Upper lobe of left lung (tissue), 6 donors: ENCODE results near the gene SPNS3. TPM values are rescaled to one million over a fixed set of nuclear protein-coding genes. Genes with fewer than 3 reads are reported as not detected.

Experiments used
- ATAC-seq, 2 donors: fragments of 200-7000 bp; cut with Tn5 transposase; one replicate each; pipeline ENCODE4 v1.9.1; 2022; ENCODE audit warnings: mild to moderate bottlenecking in 2 of 2, moderate library complexity in 2 of 2; ENCODE audit not compliant: low FRiP score in 2 of 2
- DNase-seq, 2 donors: peaks; one replicate each; pipeline ENCODE4 v3.0.0-alpha.2; 2019 to 2020
- H3K27ac ChIP-seq, 4 donors: fragments of 200-600 bp; sonication (generic); one replicate each; pipeline ENCODE4 v1.5.1; 2016 to 2019
- H3K27me3 ChIP-seq, 4 donors: fragments of 200-600 bp; sonication (generic); one replicate each; pipeline ENCODE4 v1.5.1; 2017 to 2019
- H3K36me3 ChIP-seq, 4 donors: fragments of 200-600 bp; sonication (generic); one replicate each; pipeline ENCODE4 v1.5.1; 2016 to 2019
- H3K4me1 ChIP-seq, 4 donors: fragments of 200-600 bp; sonication (generic); one replicate each; pipeline ENCODE4 v1.5.1; 2018 to 2019
- H3K4me3 ChIP-seq, 4 donors: fragments of 200-600 bp; sonication (generic); one replicate each; pipeline ENCODE4 v1.5.1; 2017 to 2019; ENCODE audit warnings: mild to moderate bottlenecking in 2 of 4, moderate library complexity in 1 of 4
- H3K9me3 ChIP-seq, 4 donors: fragments of 200-600 bp; sonication (generic); one replicate each; pipeline ENCODE4 v1.5.1; 2018 to 2019
- EP300 ChIP-seq, 4 donors: sonication (generic); formaldehyde crosslinking; IDR thresholded peaks; one replicate each; pipeline ENCODE4 v1.5.1; 2017; ENCODE audit warnings: antibody characterized with exemption in 4 of 4, control low read depth in 2 of 4
- POLR2A ChIP-seq, 4 donors: fragments of 450-650 bp; IDR thresholded peaks; one replicate each; pipeline ENCODE4 v1.5.1; 2016 to 2017; ENCODE audit warnings: antibody characterized with exemption in 4 of 4, mild to moderate bottlenecking in 2 of 4
- POLR2AphosphoS5 ChIP-seq, 2 donors: sonication (generic); formaldehyde crosslinking; IDR thresholded peaks; one replicate each; pipeline ENCODE4 v1.5.1; 2017; ENCODE audit warnings: antibody characterized with exemption in 2 of 2
- WGBS, 2 donors: methylation state at CpG; one replicate each; pipeline ENCODE4 v1.1.5; 2017 to 2018; 5-methylcytosine and 5-hydroxymethylcytosine counted together
- total RNA-seq, 6 donors: library from RNA; depleted of rRNA in 4 of 6; stranded (reverse); fragments of >200 nt in 4 of 6; gene quantifications; one replicate each; pipeline versions ENCODE4 v1.1.0 to v1.2.1, GENCODE V29; 2016 to 2021
- TF ChIP-seq, protein P1 (sequence below), 6 experiments: fragments of 450-650 bp in 4 of 6; fragments of 200-600 bp in 2 of 6; sonication (generic) in 2 of 6; IDR thresholded peaks; one replicate each; pipeline ENCODE4 v1.5.1; 2016 to 2019; ENCODE audit warnings: antibody characterized with exemption in 6 of 6
- donor health status: DM: no; HTN: no; CAD: no; lungs with moderate emphysema.
- donor health status: DM: no; HTN: yes; CAD: no; lungs with severe emphysema.

SPNS3 gene
- total RNA-seq, 6 donors from 2014 or later = 0.22 to 0.91 (median 0.52) TPM; not detected in 1

DNA sequence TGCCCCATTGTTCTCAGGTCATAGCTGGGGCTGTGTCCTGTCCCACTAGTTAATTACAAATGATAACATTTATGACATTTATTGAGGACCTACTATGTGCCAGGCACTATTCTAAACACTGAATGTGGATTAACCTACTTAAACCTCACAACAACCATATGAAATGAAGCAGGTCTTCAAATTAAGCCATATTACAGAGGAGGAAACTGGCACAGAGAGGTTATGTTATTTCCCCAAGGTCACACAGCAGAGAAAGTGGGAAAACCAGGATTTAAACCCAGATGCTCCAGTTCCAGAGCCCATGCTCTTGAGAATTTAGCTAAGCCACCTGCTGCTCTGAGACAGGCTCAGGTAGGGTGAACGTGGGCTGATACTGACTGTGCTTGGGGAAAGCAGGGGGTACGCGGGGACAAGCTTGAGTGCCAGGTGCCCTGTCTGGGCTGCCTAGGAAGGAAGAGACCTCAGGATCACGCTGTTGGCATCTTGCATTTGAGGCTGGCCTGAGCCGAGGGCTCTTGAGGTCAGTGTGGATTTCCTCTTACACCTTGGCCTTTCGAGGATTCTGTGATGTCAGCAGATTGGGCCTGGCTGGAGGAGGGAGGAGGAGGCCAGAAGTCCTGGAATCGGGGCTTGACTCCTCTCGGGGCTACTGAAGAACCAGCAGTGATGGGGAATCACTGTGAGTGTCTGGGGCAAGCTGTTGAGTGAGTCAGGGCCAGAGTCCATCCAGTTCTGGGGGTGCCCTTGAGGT, 73.8 kb downstream of the SPNS3 start:
- peaks cover 92 to 98% (median 94%) of the 10 kb centered on the region in 4 donors for H3K4me1 ChIP-seq
- no peaks in the 10 kb centered on the region for H3K9me3 ChIP-seq
- 36 to 61% methylated on average over 7 to 8 of the region's 8 CpGs for WGBS, 2 donors
- TF ChIP-seq EP300 (IDR thresholded peaks at IDR 0.05) (peak in 1 of 4 donors; percentile 33), POLR2AphosphoS5 (IDR thresholded peaks at IDR 0.05) (no peak)
- peaks cover 0 to 4% (median 0%) of the 10 kb centered on the region in 4 donors for H3K36me3 ChIP-seq
- no peak overlapping the region for H3K4me3 ChIP-seq
- ATAC-seq = no peak
- peak in 1 of 2 donors; percentile 72 for DNase-seq
- no peaks in the 10 kb centered on the region for H3K27me3 ChIP-seq
- peak overlapping the region; percentile 45 to 91 (median 80) for H3K27ac ChIP-seq

DNA sequence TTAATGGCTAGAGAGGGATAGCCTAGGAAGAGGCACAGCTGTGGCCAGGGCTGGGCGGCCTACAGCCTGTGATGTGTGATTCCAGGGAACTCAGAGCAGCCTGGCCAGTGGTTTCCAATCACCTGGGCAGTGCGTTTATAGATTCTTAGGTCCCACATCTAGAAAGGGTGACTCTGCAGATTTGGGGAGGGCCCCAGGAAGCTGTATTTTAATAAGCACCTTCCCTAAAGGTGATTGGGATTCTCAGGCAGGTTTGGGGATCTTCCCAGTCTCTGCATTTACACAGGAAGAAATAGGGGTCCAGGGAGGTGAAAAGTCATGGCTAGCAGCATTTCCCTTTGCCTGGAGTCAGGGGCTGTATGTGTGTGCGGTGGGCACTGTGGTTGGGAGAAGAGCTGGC, 74.5 kb downstream of the SPNS3 start:
- peaks cover 0 to 2% (median 0%) of the 10 kb centered on the region in 4 donors for H3K36me3 ChIP-seq
- H3K27me3 ChIP-seq = no peaks in the 10 kb centered on the region
- TF ChIP-seq EP300 (IDR thresholded peaks at IDR 0.05) = no peak
- TF ChIP-seq, protein P1, sequence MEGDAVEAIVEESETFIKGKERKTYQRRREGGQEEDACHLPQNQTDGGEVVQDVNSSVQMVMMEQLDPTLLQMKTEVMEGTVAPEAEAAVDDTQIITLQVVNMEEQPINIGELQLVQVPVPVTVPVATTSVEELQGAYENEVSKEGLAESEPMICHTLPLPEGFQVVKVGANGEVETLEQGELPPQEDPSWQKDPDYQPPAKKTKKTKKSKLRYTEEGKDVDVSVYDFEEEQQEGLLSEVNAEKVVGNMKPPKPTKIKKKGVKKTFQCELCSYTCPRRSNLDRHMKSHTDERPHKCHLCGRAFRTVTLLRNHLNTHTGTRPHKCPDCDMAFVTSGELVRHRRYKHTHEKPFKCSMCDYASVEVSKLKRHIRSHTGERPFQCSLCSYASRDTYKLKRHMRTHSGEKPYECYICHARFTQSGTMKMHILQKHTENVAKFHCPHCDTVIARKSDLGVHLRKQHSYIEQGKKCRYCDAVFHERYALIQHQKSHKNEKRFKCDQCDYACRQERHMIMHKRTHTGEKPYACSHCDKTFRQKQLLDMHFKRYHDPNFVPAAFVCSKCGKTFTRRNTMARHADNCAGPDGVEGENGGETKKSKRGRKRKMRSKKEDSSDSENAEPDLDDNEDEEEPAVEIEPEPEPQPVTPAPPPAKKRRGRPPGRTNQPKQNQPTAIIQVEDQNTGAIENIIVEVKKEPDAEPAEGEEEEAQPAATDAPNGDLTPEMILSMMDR (IDR thresholded peaks at IDR 0.05) = no peak
- TF ChIP-seq POLR2AphosphoS5 (IDR thresholded peaks at IDR 0.05) = no peak
- no peak for TF ChIP-seq POLR2A (IDR thresholded peaks at IDR 0.05)
- 84% methylated on average over 3 of the region's 3 CpGs; no CpG with 5 or more reads in 1 of the 2 donors for WGBS, 2 donors
- DNase-seq (no peak), ATAC-seq (no peak)
- H3K4me1 ChIP-seq = peaks cover 91 to 98% (median 93%) of the 10 kb centered on the region in 4 donors
- H3K4me3 ChIP-seq = no peak overlapping the region
- H3K9me3 ChIP-seq = no peaks in the 10 kb centered on the region
- H3K27ac ChIP-seq = peak overlapping the region; percentile 45 to 91 (median 80)

DNA sequence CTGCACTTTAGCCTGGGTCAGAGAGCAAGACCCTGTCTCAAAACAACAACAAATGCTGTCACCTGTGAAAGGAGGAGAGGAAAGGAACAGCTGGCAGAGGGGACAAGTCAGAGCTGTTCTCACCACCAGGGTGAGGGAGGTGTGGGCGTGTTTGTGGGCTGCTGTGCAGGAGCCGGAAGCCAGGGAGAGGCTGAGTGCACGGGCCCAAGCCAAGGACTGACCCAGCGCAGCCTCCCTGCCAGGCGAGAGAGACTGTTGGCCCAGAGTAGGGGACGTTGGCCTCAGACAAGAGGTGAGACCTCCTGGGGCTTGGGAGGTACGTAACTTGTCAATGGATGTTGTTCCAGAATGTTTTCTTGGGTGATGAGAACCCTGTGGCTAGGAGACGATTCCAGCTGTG, 75.7 kb downstream of the SPNS3 start:
- H3K4me3 ChIP-seq = no peak overlapping the region
- ATAC-seq (no peak), DNase-seq (peak; percentile 64)
- H3K27me3 ChIP-seq = no peaks in the 10 kb centered on the region
- no peaks in the 10 kb centered on the region for H3K9me3 ChIP-seq
- TF ChIP-seq, protein P1 (IDR thresholded peaks at IDR 0.05) = peak in 3 of 6 experiments; percentile 20 to 50 (median 32)
- no peak for TF ChIP-seq POLR2AphosphoS5 (IDR thresholded peaks at IDR 0.05)
- no peaks in the 10 kb centered on the region for H3K36me3 ChIP-seq
- peak overlapping the region; percentile 68 to 91 (median 80) for H3K27ac ChIP-seq
- peaks cover 92 to 99% (median 95%) of the 10 kb centered on the region in 4 donors for H3K4me1 ChIP-seq
- 25 to 39% methylated on average over 4 to 8 of the region's 8 CpGs for WGBS, 2 donors

DNA sequence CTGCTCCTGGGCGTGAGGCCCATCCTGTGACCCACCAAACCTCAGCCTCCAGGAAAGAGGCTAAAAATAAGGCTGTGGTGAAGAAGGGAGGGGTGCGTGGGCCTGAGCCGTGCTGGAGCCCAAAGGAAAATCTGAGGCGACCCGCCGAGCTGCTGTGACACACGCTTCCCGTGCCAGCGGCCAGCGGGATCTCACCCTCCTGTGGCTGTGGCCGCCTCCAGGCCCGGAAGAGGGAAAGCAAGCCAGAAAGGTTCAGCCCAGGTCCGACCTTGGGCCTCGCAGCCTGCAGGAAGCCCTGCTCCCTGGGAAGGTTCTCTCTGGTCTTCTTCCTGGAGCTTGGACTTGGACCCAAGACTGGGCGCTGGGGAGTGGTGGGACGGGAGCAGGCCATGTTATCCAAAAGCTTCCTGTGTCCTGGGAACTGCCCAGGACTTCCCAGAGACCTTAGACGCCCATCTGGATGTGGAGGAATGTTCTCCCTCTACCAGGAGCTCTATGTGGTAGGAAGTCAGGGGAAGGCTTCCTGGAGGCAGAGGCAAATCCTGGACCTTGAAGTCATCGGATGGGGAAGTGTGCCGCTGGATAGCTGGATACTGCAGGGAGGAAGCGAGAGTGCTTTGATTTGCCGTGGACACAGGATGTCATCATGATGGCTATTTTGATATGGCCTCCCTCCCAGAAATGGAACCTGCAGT, 76.3 kb downstream of the SPNS3 start:
- H3K4me1 ChIP-seq = peaks cover 92 to 99% (median 95%) of the 10 kb centered on the region in 4 donors
- TF ChIP-seq, protein P1 (IDR thresholded peaks at IDR 0.05) = no peak
- TF ChIP-seq POLR2A (IDR thresholded peaks at IDR 0.05) (no peak), EP300 (IDR thresholded peaks at IDR 0.05) (peak in 2 of 4 donors; percentile 6 to 41), POLR2AphosphoS5 (IDR thresholded peaks at IDR 0.05) (peak; percentile 41)
- peak in 1 of 2 donors; percentile 74 for DNase-seq
- peak overlapping the region; percentile 68 to 91 (median 80) for H3K27ac ChIP-seq
- H3K27me3 ChIP-seq = no peaks in the 10 kb centered on the region
- 47 to 68% methylated on average over 18 to 21 of the region's 21 CpGs for WGBS, 2 donors
- no peaks in the 10 kb centered on the region for H3K36me3 ChIP-seq
- H3K4me3 ChIP-seq = no peak overlapping the region
- ATAC-seq = no peak
- H3K9me3 ChIP-seq = no peaks in the 10 kb centered on the region

DNA sequence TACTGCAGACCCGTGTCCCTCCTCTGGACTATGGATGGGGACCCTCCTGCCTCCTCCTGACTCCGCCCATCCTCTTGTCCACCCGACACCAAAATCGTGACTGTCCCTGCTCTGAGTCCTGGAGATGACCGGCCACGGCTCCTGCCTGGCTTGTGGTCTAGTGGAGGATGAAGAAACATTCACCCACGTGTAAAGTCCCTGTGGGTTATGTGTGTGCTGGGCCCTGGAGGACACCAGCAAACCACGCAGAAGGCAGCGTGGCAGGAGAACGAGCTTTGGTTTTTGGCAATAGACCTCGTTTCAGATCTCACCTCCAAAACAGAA, 76.8 kb downstream of the SPNS3 start:
- TF ChIP-seq POLR2AphosphoS5 (IDR thresholded peaks at IDR 0.05) = peak in 1 of 2 donors; percentile 2
- TF ChIP-seq, protein P1 (IDR thresholded peaks at IDR 0.05) = no peak
- H3K9me3 ChIP-seq = no peaks in the 10 kb centered on the region
- WGBS, 2 donors = 59 to 63% methylated on average over 11 of the region's 11 CpGs
- no peaks in the 10 kb centered on the region for H3K36me3 ChIP-seq
- DNase-seq (no peak), ATAC-seq (no peak)
- no peaks in the 10 kb centered on the region for H3K27me3 ChIP-seq
- H3K4me3 ChIP-seq = no peak overlapping the region
- H3K4me1 ChIP-seq = peaks cover 93 to 99% (median 97%) of the 10 kb centered on the region in 4 donors
- peak overlapping the region; percentile 68 to 91 (median 80) for H3K27ac ChIP-seq
